ENCODE results near the gene PIAS4.
A peak's percentile ranks its signal among the peaks of the same experiment; 100 is the strongest.

Gene PIAS4

DNA sequence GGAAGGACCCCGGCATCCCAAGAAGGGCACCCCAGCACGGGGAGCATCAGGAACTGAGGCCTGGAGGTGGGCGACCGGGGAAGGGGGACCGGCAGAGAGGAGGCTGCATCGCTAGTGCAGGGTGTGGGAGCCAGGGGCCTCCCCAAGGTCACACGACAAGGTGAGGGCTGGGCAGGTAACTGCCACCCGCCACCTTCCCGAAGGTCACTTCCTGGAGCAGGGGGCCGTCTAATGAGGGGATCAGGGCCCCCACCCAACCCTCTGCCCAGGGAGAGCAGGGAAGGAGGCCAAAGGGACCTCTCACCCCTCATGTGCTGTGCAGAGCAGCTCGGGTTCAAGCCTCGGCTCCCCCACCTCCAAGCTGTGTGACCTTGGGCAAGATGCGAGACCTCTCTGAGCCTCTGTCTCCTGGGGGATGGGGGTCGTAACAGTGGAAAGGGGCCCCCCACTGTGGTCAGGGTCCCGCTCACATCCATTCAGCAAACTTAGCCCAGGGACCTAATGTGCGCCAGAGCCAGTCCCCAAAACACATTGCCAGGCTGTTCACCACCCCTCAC, 53.2 kb downstream of the PIAS4 start:
- DNase-seq, result no peak

DNA sequence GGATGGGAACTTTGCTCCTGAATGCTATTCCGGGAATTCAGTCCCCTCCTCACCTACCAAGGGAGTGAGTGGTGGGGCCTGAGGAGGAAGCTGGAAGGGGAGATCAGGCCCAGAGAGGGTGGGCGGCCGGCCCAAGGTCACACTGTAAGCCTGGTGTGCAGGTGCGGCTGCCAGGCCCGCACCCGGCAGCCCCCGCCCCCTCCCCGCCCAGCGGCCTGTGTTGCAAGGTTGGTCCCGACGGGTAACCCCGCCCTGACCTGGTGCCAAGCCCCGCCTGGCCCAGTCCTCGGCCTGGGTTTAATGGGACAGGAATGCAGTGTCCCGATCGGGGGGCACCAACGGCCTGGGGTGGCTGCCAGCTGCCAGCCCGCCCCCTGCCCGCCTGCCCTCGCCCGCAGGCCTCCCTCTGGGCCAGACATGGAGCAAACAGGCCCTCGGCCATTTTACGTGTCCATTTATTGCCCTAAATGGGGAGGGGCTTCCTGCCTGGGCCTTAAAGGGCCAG, 53.7 kb downstream of the PIAS4 start:
- peak in 1 of 2 experiments; percentile 49 for DNase-seq

DNA sequence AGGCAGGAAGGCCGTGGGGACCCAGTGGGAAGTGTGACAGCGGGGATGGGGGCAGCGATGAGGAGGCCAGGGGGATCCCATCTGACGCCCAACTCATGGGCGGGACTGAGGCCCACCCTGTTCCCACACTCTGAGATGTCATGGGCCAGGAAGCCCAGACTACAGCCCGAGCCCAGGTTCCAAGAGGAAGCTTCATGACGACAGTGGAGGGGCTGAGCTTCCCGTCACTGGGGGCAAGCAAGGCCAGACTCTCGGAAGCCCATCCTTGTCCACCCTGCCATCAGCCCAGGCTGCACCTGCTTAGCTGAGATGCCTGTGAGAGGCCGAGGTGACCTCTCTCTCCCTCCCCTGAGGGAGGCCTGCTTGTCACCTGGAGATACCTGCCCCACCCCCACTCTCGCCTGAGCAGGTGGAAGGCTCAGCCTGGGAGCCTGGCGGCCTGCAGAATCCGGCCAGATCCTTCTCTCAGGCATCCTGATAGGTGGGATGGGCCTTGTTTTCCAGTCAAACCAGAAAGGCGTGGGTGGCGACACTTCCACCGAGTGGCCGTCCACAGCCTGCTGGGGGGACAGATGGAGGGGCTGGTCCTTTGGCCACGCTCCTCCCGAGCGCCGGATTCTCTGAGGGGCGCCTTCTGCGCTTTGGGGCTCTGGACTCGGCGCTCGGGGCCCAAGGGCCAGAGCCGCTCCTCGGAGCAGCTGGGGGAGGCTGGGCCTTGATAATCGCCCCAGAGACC, 54.3 kb downstream of the PIAS4 start:
- DNase-seq, result peak in 1 of 2 experiments; percentile 66

DNA sequence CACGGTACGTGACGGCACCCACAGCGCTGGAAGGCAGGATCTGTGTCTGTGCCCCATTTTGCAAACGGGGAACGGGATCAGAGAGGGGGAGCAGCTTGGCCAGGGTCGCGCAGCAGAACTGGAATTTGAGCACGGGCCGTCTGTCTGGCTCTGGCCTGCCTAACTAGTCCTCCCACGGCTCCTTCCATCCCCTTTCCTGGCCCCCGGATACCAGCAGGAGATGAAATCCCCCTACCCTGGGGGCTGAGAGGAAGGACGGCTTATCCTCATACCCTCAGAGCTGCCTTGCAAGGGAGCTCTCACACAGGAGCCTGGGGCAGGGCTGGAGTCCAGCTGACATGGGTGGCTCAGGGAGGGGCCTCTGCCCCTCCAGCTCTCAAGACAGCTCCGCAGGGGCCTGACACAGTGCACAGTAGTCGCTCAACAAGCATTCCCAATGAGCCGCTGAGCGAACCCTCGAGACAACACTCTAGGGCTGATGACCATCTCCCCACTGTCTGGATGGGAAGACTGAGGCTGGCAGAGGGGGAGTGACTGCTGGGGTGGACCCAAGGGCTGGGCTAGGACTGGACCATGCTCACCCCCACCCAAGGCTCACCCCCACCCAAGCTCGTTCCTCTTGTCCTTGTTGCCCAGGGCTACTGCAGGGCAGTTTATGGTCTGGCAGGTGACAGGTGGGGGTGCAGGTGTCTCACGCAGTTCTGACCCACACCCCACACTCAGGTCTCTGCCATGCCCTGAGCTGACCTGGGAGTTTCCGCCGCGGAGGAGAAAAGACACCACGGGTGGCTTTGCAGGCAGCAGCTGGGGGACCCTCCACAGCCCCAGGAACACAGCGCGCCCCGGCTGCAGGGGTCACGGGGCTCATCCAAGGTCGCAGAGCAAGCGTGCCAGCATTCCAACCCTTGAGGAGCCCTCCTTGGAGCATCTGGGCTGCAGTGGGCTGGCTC, 55.2 kb downstream of the PIAS4 start:
- no peak for DNase-seq

DNA sequence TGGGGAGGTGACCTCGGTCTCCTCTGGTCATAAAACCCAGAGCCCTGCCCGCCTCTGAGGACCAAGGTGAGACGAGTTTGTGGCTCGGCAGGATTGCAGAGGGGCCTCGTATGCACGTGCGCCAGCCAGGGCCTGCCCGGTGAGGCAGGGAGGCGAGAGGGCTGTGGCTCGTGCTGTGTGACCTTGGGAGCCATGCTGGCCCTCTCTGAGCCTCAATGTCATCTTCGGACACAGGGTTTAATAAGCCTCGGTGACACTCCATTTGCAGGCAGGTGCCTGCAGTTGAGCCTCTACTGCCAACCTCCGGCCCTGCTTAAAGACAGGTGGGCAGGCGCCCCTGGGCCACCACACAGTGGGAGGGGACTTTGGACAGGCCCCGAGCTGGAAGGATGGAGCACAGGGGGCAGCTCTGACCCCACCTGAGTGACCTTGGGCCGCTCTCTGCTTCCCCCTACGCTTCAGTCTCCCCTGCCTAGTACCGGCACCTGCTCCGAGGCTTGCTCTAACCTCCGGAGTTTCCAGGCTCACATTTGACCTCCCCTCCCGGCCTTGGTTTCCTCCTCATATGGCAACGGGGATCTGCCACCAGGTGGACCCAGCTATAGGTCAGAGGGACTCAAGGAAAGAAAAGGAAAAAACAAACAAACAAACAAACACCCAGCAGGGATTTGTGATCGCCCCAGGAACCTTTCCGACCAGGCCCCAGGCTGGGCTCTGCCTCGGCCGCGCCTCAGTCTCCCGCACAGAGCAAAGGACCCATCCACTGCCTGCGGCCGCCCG, 56.0 kb downstream of the PIAS4 start:
- DNase-seq, result no peak

DNA sequence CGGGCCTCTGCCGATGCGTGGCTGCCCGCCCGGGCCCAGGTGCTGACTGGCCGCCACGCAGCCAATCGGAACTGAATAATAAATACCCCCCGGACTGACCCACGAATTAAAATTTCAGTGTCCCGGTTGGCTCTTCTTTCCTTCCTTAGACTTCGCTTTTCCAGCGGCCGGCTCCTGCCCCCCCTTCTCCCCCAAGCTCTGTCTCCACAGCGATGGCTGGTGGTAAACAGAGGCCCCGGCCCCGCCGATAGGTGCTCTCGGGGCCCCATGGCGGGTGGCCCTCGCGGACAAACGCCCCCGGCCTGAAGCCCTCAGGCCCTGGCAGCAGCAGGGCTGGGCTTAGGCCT, 56.6 kb downstream of the PIAS4 start:
- DNase-seq, result peak in 1 of 2 experiments; percentile 25

DNA sequence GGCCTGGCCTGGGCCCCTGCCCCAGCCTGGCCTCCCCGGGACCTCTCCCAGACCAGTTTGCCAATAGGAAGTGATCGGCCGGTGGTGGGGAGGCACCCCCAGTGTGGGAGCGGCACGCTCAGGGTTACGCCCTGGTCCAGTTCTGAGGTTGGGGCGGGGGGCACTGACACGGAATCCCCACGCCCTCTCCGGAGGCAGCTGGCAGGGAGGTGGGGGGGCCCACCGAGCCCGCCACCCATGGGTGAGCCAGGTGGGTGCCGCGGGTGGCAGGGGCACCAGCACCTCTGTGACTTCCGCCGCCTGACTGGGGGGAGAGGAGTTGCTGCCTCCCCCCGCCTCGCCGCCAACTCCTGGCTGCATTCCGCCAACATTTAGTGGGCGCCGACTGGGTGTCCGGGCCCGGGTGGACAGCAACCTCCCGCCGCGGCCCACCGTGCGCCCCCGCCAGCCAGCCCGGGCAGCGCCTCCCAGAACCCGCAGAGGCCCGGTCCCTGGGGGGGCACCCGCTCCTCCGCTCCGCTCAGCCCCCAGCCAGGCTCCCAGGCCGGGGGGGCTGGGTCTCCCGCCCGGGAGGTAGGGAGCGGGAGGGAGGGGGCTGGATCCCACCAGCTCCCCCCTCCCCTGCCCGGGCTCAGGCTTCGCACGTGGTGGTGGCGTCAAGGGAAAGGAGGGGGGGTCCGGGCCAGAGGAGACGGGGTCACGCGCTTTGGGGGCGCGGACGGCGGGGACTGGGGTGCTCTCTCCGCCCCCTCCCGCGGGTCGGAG, 57.1 kb downstream of the PIAS4 start:
- no peak for DNase-seq

DNA sequence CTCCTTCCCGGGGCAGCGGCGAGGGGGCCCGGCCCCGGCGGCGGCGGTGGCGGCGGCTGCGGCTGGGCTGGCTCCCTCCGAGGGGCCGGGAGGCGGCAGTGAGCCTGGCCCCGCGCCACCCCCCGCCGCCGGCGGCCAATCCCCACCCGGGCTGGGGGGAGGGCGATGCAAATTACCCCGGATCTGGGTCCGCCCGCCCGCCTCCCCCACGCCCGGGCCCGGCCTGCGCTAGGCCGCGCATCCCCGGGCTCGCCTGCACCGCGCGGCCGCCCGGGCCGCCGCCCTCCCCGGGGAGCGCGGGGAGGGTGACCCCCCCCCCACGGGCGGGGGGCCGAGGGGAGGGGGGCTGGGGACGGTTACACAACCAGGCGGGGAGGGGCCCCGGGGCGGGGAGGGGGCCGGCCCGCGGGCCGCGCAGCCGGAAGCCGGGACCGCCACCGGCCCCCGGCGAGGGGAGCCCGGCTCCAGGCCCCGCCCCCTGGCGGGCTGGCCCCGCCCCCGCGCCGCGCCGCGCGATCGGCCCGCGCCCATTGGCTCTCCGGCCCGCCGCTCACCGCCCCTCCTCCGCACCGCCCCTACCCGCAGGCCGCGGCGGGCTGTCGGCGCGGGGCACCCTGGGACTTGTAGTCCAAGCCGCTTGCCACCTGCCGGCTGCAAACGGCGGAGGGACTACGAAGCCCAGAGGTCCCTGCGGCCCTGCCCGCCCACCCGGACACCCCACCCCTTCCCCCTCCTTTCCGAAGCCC, 58.1 kb downstream of the PIAS4 start:
- peak; percentile 68 to 94 for DNase-seq

DNA sequence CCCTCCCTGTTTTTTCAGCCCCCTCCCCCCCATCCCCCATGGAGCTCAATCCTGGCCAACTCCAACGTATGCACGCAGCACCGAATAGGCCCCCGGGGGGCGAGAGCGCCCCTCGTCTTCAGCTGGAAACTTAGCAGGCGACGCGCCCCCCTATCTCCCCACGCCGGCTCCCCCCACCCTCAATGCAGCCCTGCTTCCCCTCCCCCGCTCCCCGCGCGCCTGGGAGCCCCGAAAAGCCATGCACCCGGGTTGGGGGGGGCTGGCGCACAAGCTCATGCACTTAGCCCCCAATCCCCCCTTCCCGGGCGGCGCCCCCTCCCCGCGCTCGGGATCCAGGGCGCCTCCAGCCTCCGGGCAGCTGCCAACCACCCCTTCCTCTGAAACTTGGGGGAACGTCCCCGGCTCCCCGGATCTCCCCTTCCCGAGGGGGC, 58.7 kb downstream of the PIAS4 start:
- no peak for DNase-seq

DNA sequence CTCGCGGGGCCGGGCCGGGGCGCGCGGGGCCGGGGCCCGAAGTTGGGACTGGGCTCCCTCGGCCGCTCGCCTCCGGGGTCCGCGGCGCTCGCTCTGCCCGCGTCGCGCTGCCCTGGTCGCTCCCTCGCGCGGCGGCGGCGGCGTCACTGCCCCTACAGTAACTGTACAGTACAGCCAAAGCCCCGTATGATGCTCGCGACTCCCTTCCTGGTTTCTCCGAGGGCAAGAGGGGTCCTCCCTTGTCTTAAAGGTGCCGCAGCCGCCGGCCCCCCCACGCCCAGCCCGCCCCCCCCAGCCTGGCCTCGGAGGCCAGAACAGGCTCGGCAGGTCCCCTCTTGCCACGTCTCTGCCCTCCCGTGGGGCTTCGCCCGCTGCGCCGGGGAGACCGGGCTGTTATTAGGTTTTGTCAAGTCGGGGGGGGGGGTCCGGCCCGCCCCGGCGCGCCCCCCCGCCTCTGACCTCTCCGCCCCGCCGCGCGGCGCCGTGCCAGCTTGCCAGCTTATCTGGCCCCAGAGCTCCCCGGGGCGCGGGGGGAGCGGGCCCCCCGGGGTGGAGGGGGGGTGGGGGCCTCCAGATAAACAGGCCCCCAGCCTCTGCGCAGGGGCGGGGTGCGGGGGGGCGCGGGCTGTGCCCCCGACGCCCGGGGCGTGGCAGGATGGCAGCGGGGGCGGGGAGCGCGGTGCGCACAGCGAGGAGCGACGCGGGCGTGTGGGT, 59.3 kb downstream of the PIAS4 start, which contains the start of gene ZBTB7A:
ZBTB7A (minus strand) TSS at position 218 of the 714 bp plus-strand sequence. CDS start 11,667 bp downstream, outside the sequence.
- peak; percentile 51 to 78 for DNase-seq

DNA sequence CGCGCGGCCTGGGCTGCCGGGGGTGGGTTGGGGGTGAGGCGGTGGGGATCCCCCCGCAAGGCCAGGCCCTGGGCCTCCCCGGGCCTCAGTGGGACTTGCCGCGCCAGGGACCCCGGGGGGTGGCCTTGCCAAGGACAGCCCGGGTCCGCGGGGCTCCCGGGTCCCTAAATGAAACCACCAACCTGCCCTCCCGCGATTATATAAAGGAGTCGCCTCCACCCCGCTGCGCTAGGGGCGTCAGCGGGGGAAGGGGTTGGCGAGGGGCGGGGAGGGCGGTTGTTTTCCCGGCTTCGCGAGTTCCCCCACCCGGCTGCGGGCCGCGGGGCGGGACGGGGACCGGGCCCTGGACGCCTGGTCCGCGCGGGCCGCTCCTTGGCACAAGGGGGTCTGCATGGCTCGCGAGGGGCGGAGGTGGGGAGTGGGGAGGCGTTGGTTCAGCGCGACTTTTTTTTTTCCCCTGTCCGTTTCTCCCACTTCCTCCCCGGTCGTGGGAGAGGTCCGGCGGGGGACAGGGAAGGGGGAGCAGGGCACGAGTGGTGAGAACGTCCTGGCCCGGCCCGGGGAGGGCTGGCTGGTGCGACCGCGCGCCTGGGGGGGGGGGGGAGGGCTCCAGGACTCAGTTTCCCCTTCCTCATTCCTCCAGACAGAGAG, 60.0 kb downstream of the PIAS4 start:
- peak in 1 of 2 experiments; percentile 46 for DNase-seq

DNA sequence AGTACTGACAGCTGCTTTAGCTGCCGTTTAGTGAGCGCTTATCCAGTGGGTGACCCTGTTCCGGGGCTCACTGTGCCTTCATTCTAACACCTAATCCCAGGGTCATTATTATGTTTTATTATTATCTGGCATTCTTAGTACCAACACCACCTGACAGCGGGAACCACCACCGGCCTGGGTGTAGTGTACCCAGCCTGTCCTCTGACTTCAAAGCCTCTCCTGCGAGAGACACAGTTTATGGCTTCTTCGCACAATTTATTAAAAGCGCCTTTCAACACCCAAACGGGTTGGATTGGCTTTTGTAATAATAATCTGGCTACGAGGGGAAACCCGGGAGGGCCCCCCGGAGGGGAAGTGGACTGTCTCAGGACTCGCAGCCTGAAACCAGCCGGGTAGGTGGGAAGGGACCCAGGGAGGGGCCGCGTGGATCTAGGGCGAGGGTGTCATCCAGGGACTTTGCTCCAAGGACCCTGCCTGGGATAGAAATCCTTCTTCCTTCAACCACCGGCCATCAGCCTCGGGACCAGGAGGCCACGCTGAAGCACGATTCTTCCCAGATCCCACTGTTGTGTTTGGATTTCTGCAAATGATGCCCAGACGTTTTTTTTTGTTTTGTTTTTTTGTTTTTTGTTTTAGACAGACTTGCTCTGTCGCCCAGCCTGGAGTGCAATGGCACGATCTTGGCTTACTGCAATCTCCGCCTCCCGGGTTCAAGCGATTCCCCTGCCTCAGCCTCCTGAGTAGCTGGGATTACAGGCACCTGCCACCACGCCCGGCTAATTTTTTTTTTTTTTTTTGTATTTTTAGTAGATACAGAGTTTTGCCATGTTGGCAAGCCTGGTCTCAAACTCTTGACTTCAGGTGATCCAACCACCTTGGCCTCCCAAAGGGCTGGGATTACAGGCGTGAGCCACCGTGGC, 60.8 kb downstream of the PIAS4 start:
- DNase-seq, result peak in 1 of 2 experiments; percentile 19

DNA sequence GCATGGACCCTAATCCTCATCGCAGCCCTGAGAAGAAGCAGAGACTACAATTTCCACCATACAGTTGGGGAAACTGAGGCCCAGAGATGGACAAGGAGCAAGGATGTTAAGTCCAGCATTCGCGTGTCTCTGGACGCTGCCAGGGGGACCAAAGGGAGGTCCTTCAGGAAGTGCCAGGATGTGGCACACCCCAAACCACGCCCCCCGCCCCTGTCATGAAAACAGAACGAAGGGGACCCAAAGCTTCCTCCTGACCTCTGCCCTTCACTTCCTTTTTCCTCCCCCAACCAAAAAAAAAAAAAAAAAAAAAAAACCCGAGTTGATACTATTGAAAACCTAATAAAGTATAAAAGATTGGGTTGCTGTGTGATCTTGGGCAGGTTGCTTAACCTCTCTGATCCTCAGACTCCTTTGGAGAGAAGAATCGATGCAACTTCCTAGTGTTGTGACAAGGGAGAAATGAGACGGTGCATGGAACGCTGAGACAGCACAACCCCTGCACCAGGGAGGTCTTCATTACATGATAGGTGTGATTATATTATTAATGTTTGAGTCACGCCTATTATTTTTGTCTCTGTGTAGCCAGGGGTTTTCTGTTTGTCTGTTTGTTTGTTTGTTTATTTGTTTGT, 61.9 kb downstream of the PIAS4 start:
- no peak for DNase-seq

DNA sequence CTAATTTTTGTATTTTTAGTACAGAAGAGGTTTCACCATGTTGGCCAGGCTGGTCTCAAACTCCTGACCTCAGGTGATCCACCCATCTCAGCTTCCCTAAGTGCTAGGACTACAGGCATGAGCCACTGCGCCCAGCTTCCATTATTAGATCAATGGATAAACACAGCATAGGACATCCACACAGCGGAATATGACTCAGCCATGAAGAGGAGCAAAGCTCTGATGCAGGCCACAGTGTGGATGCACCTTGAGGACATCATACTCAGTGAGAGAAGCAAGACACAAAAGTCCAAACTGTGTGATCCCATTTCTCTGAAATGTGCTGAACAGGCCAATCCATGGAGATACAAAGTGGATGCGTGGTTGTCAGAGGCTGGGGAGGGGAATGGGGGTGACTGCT, 64.1 kb downstream of the PIAS4 start:
- DNase-seq, result no peak

DNA sequence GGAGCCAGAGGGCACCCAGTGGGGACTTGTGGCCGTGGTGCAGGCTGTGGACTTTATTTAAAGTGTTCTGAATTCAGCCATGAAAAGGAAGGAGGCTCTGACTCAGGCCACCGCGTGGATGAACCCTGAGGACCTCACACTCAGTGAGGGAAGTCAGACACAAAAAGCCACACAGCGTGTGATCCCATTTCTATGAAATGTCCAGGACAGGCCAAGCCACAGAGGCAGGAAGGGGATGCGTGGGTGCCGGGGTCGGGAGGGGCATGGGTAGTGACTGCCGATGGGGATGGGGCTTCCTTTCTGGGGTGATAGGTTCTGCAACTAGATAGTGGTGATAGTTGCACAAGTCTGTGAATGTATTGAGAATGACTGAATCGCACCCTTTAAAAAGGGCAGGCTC, 67.8 kb downstream of the PIAS4 start:
- DNase-seq, result no peak

DNA sequence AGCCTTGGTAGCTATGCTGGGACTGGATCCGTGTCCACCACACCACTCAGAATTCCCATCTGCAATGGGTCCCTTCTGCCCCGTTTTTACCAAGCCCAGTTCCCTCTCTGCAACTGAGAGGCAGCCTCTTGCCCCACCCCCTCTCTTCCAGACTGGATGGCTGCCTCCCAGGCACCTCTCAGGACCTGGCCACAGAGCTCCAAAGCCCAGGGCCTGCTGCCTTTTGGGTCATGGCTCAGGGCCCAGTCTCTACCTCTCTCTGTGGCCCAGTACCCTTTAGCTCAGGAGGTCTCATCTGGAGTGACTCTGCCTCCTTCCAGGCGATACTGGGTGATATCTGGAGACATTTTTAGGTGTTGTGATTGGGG, 69.5 kb downstream of the PIAS4 start:
- DNase-seq, result no peak

DNA sequence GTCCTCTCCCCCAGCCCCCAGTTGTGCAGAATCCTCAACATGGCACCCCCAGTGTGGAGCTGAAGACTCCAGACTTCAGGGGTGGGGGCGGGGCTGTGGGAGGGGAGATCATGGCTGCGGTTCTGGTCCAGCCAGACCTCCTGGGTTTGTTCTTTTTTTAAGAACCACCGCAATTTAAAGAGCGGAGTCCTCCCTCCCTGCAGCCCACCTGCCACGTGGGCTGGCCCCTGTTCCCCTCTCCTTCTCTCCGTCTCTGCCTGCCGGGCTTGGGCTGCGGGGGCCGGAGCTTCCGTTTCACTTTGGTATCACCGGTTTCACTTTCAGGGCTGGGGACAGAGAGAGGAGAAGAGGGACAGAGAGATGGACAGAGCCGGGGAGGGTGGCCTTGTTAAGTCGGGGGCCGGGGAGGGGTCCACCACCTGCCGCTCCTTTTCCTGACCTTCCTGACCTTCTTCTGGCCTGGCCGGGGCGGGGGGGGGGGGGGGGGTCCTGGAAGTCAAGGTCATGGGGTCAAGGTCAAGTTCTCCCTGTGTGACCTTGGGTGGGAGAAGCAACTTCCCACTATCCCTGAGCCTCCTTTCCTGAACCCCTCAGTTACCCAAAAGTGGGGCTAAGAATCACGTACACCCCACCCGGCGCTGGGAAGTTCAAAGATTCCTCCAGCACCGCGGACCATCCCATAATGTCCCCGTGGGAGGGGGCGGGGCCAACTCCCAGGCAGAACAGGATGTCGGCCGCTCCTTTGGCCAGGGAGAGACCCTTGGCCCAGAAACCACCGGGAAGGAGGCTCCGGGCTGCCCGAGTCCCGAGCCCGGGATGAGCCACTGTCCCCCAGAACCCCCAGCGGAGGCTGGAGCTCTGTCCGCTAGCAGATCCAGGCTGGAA, 70.5 kb downstream of the PIAS4 start:
- peak in 1 of 2 experiments; percentile 63 for DNase-seq
